Immature natural killer cell (primary cell): ENCODE results near the gene UBE2E2. TPM values are rescaled to one million over a fixed set of nuclear protein-coding genes. Genes with fewer than 3 reads are reported as not detected.
"Not testable (repeated sequence)": the region's sequence is repeated elsewhere in the genome, so short reads cannot be mapped to it uniquely, and the experiment has no call there.

Experiments
- DNase-seq, 3 donors: peaks; one replicate each; pipeline ENCODE4 v3.0.0; 2022; ENCODE audit warnings: mixed read lengths in 1 of 3
- H3K27ac Mint-ChIP-seq, 6 donors: one replicate each; pipeline ENCODE4 v1.8.0; 2020; ENCODE audit warnings: mixed read lengths in 6 of 6, mild to moderate bottlenecking in 5 of 6, inconsistent platforms in 4 of 6, moderate library complexity in 3 of 6
- H3K27me3 Mint-ChIP-seq, 3 donors: one replicate each; pipeline ENCODE4 v1.8.0; 2020 to 2021; ENCODE audit warnings: low read depth in 3 of 3, mild to moderate bottlenecking in 3 of 3, mixed read lengths in 3 of 3, moderate library complexity in 3 of 3, inconsistent platforms in 1 of 3
- H3K36me3 Mint-ChIP-seq, 3 donors: one replicate each; pipeline ENCODE4 v1.8.0; 2020; ENCODE audit warnings: mixed read lengths in 3 of 3, inconsistent platforms in 2 of 3, mild to moderate bottlenecking in 2 of 3
- H3K4me1 Mint-ChIP-seq, 2 donors: one replicate each; pipeline ENCODE4 v1.8.0; 2020; ENCODE audit warnings: inconsistent platforms in 2 of 2, mild to moderate bottlenecking in 2 of 2, mixed read lengths in 2 of 2, moderate library complexity in 1 of 2
- H3K4me3 Mint-ChIP-seq, 5 donors: one replicate each; pipeline ENCODE4 v1.8.0; 2020; ENCODE audit warnings: mild to moderate bottlenecking in 5 of 5, mixed read lengths in 5 of 5, inconsistent platforms in 3 of 5, moderate library complexity in 3 of 5
- H3K9me3 Mint-ChIP-seq, 6 donors: one replicate each; pipeline ENCODE4 v1.8.0; 2020; ENCODE audit warnings: mild to moderate bottlenecking in 6 of 6, mixed read lengths in 6 of 6, inconsistent platforms in 4 of 6, moderate library complexity in 3 of 6
- polyA plus RNA-seq, 3 donors: library from polyadenylated mRNA; unstranded; fragments of 300-500 nt; fragmentation: Illumina TruSeq; gene quantifications; one replicate each; pipeline ENCODE4 v1.2.3, GENCODE V29; 2021

UBE2E2 gene
- polyA plus RNA-seq, 3 donors from 2014 or later: 1.8 to 12.9 (median 5.0) TPM

DNA sequence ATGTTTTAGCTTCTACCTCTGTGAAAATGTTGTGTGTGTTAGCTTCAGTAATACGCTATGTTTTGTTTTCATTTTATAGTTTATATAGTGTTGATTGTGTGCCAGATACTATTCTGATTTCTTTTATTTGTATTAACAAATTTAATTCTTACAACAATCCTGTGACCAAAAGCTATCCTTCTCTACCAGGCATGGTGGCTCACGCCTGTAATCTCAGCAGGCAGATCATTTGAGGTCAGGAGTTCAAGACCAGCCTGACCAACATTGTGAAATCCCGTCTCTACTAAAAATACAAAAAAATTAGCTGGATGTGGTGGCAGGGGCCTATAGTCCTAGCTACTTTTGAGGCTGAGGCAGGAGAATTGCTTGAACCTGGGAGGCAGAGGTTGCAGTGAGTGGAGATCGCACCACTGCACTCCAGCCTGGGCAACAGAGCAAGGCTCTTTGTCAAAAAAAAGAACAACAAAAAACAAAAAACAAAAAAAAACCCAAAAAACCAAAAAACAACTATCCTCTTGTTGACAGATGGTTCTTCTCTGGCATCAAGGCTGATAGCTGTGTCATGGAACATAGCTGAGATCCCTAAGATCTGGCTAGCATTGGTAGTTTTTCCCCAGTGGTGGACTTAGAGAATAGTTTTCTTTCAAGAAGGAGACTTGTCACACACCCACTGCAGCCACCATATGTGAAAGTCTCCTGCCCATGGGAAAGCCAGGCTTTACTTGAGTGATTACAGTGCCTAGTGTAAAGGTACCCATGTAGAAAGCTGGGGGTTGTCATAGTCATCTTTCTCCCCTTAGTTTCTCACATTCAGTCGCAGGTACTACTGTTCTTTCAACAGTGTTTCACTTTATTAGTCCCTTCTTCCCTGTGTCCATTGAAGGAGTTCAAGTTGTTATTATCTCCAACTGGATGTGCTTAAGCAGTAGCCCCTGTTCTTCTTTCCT, 116.5 kb downstream of the UBE2E2 start:
- Mint-ChIP-seq H3K27me3 (peaks cover under 1 to 5% (median 3%) of the 10 kb centered on the region in 3 donors), H3K4me3 (no peak overlapping the region), H3K9me3 (no peaks in the 10 kb centered on the region), H3K27ac (no peak overlapping the region), H3K4me1 (peaks cover 6 to 7% of the 10 kb centered on the region in 2 donors), H3K36me3 (no peaks in the 10 kb centered on the region)
- no peak for DNase-seq

- Mint-ChIP-seq H3K9me3 (no peaks in the 10 kb centered on the region), H3K36me3 (no peaks in the 10 kb centered on the region), H3K4me3 (no peak overlapping the region), H3K27ac (no peak overlapping the region), H3K27me3 (peaks cover 1 to 5% (median 3%) of the 10 kb centered on the region in 3 donors), H3K4me1 (peaks cover 18 to 19% of the 10 kb centered on the region in 2 donors)
- no peak for DNase-seq
Observed at GRCh38 chr3:23320586-23321570, 117.8 kb downstream of the UBE2E2 start.

DNA sequence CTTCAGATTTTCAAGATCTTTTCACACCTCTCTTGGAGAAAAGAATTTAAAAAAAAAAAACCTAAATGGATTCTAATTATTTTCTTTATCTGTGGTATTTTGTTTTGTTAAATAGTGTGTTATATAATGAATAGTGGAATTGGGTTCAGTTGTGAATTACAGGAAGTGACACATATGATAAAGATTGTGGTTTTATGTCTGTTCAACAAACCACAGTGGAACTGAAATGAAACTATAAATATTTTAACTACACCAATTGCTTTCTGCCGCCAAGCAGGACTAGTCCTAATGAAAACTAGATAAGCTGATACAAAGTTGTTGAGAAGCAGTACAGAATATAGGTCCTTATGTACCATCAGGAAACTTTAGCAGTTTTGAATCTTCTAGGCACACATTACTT, 121.6 kb downstream of the UBE2E2 start:
- peaks cover 1 to 5% (median 3%) of the 10 kb centered on the region in 3 donors for H3K27me3 Mint-ChIP-seq
- H3K4me3 Mint-ChIP-seq: peak overlapping the region; percentile 9 to 66 (median 37)
- H3K36me3 Mint-ChIP-seq: no peaks in the 10 kb centered on the region
- peak overlapping the region in 2 of 6 donors; percentile 42 to 56 for H3K27ac Mint-ChIP-seq
- DNase-seq: peak; percentile 17 to 36 (median 21)
- peaks cover 0 to 2% (median 0%) of the 10 kb centered on the region in 6 donors for H3K9me3 Mint-ChIP-seq
- peaks cover 20 to 33% of the 10 kb centered on the region in 2 donors for H3K4me1 Mint-ChIP-seq

GRCh38 chr3:23325466-23326065, 122.4 kb downstream of the UBE2E2 start:
- Mint-ChIP-seq H3K9me3 (peaks cover 0 to 2% (median 0%) of the 10 kb centered on the region in 6 donors), H3K27ac (peak overlapping the region in 1 of 6 donors; percentile 12), H3K4me3 (peak overlapping the region; percentile 12 to 66 (median 41)), H3K27me3 (peaks cover 1 to 5% (median 1%) of the 10 kb centered on the region in 3 donors), H3K36me3 (no peaks in the 10 kb centered on the region), H3K4me1 (peaks cover 20 to 33% of the 10 kb centered on the region in 2 donors)
- no peak for DNase-seq

GRCh38 chr3:23329471-23330105, 126.5 kb downstream of the UBE2E2 start:
- Mint-ChIP-seq H3K36me3 (no peaks in the 10 kb centered on the region), H3K27ac (no peak overlapping the region), H3K27me3 (peaks cover 0 to 3% (median 2%) of the 10 kb centered on the region in 3 donors), H3K4me1 (peaks cover 14 to 27% of the 10 kb centered on the region in 2 donors), H3K4me3 (no peak overlapping the region), H3K9me3 (peaks cover 0 to 2% (median 0%) of the 10 kb centered on the region in 6 donors)
- DNase-seq: no peak

DNA sequence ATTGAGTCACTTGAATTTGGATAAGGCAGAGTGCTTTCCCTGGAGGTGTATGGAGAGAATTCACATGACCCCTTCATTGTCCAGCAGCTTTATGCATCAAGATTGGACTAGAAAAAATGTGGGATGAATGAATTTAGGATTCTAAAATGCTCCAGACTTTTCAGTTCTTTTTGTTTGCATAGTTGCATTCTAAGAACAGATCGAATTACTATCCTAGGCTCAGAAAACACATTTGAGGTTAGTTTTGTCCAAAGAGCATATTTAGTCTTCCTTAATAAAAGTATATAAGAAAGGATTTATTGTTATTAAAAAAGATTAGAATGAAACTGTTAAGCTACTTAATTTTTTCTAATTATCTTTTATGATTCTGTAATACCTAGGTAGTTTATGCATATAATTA, 127.4 kb downstream of the UBE2E2 start:
- Mint-ChIP-seq H3K27ac (no peak overlapping the region), H3K27me3 (peaks cover 0 to 3% (median 2%) of the 10 kb centered on the region in 3 donors), H3K4me3 (no peak overlapping the region), H3K4me1 (peaks cover 5 to 17% of the 10 kb centered on the region in 2 donors), H3K9me3 (peaks cover 0 to 2% (median 0%) of the 10 kb centered on the region in 6 donors), H3K36me3 (no peaks in the 10 kb centered on the region)
- no peak for DNase-seq

- Mint-ChIP-seq H3K27ac (no peak overlapping the region), H3K27me3 (peaks cover 0 to 3% (median 2%) of the 10 kb centered on the region in 3 donors), H3K36me3 (no peaks in the 10 kb centered on the region), H3K4me3 (no peak overlapping the region), H3K9me3 (peaks cover 0 to 2% (median 0%) of the 10 kb centered on the region in 6 donors), H3K4me1 (peaks cover 2 to 10% of the 10 kb centered on the region in 2 donors)
- DNase-seq: no peak
Observed at GRCh38 chr3:23331141-23331935, 128.2 kb downstream of the UBE2E2 start.

DNA sequence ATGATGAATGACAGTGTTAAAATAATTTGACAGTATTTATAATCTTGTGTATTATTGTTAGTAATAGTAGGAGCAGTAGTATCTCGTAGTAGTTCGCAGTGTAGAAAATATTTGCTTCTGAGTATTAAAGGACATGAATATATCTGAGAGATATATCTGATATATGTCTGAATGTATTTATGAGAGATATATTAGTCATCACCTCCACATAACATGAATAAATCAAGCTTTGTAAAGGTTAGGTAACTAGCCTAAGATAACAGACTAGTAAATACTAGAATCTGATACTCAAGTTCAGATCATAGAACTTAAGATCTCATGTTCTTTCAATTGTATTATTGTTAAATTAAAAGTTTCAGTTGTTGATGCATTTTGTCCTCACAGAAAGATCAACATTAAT, 130.5 kb downstream of the UBE2E2 start:
- Mint-ChIP-seq H3K9me3 (peaks cover 0 to 3% (median 0%) of the 10 kb centered on the region in 6 donors), H3K4me1 (no peaks in the 10 kb centered on the region), H3K36me3 (no peaks in the 10 kb centered on the region), H3K27me3 (peaks cover 0 to 3% (median 2%) of the 10 kb centered on the region in 3 donors), H3K27ac (no peak overlapping the region), H3K4me3 (no peak overlapping the region)
- no peak for DNase-seq

DNA sequence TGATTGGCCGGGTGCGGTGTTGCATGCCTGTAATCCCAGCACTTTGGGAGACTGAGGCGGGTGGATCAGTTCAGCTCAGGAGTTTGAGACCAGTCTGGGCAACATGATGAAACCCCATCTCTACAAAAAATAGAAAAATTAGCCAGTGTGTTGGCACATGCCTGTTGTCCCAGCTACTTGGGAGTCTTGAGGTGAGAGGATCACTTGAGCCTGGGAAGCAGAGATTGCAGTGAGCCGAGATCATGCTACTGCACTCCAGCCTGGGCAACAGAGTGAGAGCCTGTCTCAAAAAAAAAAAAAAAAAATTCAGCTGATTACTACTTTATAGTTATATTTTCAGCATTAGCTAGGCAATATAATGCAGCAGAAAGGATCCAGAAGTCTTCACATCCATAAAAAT, 133.7 kb downstream of the UBE2E2 start:
- not testable (repeated sequence) for H3K4me1 Mint-ChIP-seq, DNase-seq, H3K9me3 Mint-ChIP-seq, H3K4me3 Mint-ChIP-seq, H3K36me3 Mint-ChIP-seq, H3K27me3 Mint-ChIP-seq, H3K27ac Mint-ChIP-seq

GRCh38 chr3:23341147-23341838, 138.2 kb downstream of the UBE2E2 start:
- Mint-ChIP-seq H3K9me3 (peaks cover 0 to 3% (median 0%) of the 10 kb centered on the region in 6 donors), H3K4me3 (peak overlapping the region in 1 of 5 donors; percentile 9), H3K4me1 (peaks cover 12 to 14% of the 10 kb centered on the region in 2 donors), H3K27me3 (peaks cover 0 to 5% (median 0%) of the 10 kb centered on the region in 3 donors), H3K36me3 (no peaks in the 10 kb centered on the region), H3K27ac (no peak overlapping the region)
- no peak for DNase-seq

DNA sequence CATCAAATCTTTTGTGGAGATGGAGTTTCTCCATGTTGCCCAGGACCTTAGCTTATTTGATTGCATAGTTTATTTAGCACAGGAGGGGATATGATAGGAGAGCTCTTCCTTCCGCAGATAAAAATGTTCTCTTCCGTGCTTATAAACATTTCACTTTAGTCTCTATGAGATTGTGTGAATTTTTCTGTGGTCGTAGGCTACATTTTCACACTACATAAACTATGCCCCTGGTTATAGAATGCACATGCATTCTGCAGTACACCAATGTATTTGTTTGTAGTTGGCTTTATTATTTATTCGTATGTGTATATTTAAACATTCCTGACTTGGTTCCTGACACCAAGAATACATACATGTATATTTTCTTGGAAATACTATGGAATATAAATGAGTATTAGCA, 139.2 kb downstream of the UBE2E2 start:
- H3K27me3 Mint-ChIP-seq: peaks cover 0 to 5% (median 0%) of the 10 kb centered on the region in 3 donors
- H3K4me3 Mint-ChIP-seq: no peak overlapping the region
- no peaks in the 10 kb centered on the region for H3K36me3 Mint-ChIP-seq
- no peak for DNase-seq
- H3K9me3 Mint-ChIP-seq: peaks cover 0 to 3% (median 0%) of the 10 kb centered on the region in 6 donors
- H3K27ac Mint-ChIP-seq: no peak overlapping the region
- peaks cover 12 to 14% of the 10 kb centered on the region in 2 donors for H3K4me1 Mint-ChIP-seq

DNA sequence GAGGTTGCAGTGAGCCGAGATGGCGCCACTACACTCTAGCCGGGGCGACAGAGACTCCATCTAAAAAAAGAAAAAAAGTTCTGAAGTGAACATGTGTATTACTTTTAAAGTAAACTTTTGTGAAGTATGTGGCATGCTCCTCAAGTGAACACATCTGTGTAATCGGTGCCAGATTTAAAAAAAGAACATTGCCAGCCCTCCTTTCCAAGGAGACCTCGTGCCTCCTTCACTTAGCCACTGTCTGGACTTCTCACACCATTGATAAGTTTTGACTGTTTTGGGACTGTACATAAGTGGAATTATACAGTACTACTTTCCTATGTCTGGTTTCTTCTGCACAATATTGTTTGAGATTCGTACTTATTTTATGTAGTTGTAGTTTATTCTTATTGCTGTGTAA, 140.4 kb downstream of the UBE2E2 start:
- Mint-ChIP-seq H3K27ac (no peak overlapping the region), H3K27me3 (peaks cover 0 to 5% (median 0%) of the 10 kb centered on the region in 3 donors), H3K36me3 (no peaks in the 10 kb centered on the region), H3K4me3 (no peak overlapping the region), H3K9me3 (peaks cover 0 to 1% (median 0%) of the 10 kb centered on the region in 6 donors), H3K4me1 (peaks cover 12 to 14% of the 10 kb centered on the region in 2 donors)
- DNase-seq: no peak
